ENCODE data around the gene TTLL10.

The TTLL10 gene

DNA sequence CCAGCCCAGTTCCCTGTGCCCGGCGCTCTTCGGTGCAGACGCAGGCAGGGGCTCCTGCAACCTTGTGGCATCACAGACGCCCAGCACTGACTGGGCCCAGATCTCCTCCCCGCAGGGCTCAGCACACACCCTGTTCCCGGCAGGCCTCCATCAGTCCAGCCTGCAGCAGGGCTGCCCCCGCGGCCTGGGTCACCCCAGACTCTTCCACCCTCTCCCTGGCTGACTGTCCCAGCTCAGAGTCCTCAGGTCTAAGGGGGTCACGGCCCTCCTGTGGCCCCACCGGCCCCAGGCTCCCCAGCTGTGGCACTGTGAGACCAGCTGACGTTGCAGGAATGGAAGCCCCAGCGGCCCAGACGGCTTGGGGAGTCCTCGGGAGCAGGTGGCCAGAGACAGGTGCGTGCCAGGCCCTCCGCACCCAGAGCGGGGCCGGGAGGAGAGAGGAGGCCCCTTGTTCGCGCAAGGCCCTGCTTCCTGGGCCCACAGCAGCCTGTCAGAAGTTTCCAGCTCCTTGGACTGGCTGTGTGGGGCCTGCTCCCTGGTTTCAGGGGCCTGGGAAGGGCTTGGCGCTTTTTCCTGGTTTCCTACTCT lies 62.6 kb downstream of the TTLL10 start:
- H3K9ac ChIP-seq (ENCODE audit: insufficient read length, low read depth) = peak overlapping the region; percentile 42
- H3K9me3 ChIP-seq (ENCODE audit: insufficient read depth, low read length) = peaks cover 8% of the 10 kb centered on the region; the same call in 1 of the 2 replicates
- DNase-seq (ENCODE audit: low read depth, low spot score) = no peak
- no peak overlapping the region for H3K4me3 ChIP-seq (ENCODE audit: insufficient read length, low read depth)
- H3K4me1 ChIP-seq (ENCODE audit: insufficient read depth, insufficient read length) = peaks cover 11% of the 10 kb centered on the region
- TF ChIP-seq YY1 (IDR thresholded peaks at IDR 0.05; ENCODE audit: insufficient read depth, insufficient read length) (no peak), ZNF274 (IDR thresholded peaks at IDR 0.05; ENCODE audit: low read depth, low read length) (no peak), SUZ12 (IDR thresholded peaks at IDR 0.05; ENCODE audit: extremely low read depth, insufficient read depth, insufficient read length) (no peak)
- no peaks in the 10 kb centered on the region for H3K27me3 ChIP-seq (ENCODE audit: insufficient read depth, insufficient read length)
- H3K36me3 ChIP-seq (ENCODE audit: insufficient read depth, insufficient read length, low read length) = peaks cover 31% of the 10 kb centered on the region

DNA sequence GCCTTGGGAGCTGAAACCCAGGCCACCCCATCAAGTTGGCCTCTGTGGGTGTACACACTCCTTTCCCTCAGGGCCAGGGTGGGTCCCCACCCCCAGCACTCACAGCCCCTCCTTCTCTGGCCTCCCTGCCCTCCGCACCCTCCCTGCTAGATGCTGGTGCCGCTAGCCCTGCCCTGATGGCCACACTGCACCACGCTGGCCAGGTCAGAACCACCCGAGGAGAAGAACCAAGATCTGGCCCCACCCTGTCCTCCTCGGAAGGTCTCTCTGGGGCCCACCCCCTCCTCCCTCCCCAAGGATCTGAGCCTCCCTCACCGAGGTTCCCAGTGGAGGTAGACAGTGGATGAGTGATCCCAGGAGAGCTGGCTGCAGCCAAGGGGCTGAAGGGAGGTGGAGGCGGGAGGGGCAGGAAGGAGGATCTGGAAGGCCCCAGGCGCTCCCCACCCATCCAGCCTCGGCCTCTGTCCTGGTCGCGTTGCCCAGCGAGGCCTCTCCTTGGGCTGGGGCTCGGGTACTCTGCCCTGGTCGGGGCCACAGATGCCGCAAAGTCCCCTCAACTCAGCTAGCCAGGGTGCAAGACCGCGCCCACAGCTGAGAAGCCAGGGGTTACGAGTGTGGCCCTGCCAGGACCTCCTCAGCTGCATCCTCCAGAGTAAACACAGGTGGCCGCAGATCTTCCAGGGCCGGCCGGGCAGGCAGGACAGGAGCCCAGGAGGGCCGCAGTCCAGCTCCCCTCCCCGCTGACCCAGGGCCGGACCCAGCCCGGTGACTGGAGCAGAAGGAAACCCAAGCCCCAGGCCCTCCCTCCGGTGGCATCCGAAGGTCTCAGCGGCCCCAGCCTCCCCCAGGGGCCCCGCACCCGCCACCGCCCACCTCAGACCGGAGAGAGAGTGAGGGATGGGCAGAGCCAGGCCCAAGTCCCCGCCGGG lies 63.5 kb downstream of the TTLL10 start:
- Histone ChIP-seq H3K36me3 (ENCODE audit: insufficient read depth, insufficient read length, low read length) (peaks cover 31% of the 10 kb centered on the region), H3K4me1 (ENCODE audit: insufficient read depth, insufficient read length) (peaks cover 11% of the 10 kb centered on the region), H3K27me3 (ENCODE audit: insufficient read depth, insufficient read length) (no peaks in the 10 kb centered on the region), H3K9ac (ENCODE audit: insufficient read length, low read depth) (no peak overlapping the region), H3K4me3 (ENCODE audit: insufficient read length, low read depth) (no peak overlapping the region), H3K9me3 (ENCODE audit: insufficient read depth, low read length) (peaks cover 8% of the 10 kb centered on the region; the same call in 1 of the 2 replicates)
- no peak for DNase-seq (ENCODE audit: low read depth, low spot score)
- TF ChIP-seq YY1 (IDR thresholded peaks at IDR 0.05; ENCODE audit: insufficient read depth, insufficient read length) (no peak), ZNF274 (IDR thresholded peaks at IDR 0.05; ENCODE audit: low read depth, low read length) (no peak), SUZ12 (IDR thresholded peaks at IDR 0.05; ENCODE audit: extremely low read depth, insufficient read depth, insufficient read length) (no peak)

DNA sequence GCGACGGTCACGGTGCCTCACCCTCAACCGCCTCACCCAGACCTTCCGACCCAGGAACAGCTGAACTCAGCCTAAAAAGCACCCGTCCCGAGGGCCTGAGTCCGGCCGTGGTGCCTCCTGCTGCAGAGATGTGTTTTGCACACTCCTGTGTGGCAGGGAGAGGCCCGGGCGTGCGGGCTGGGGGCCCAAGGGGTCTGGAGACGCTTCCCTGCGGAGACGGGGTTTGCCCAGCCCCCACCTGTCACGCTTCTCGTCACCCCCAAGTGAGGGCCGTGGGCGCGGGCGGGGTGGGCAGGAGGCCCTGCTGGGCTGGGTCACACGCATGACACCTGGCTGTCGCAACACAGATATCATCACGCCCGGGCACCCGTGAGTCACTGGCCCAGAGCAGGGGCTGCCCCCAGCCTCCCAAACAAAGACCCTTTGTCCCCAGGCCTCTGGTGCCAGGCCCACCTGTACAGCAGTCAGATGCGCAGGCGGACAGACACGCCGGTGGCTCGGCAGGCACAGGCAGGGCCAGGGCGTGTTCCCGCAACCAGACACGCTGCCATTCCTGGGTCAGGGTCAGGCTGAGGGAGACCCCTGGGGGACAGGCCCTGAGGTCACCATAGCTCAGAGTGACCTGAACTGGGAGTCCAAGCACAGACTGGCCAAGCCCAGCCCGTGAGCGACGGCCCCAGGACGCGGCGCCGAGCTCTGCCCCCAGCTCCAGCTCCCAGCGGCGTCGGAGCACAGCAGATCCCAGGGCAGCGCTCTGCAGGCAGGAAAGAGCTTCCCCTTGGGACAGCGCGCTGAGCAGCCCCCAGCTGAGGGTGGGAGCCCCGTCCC lies 64.4 kb downstream of the TTLL10 start:
- H3K4me1 ChIP-seq (ENCODE audit: insufficient read depth, insufficient read length) = peaks cover 11% of the 10 kb centered on the region

DNA sequence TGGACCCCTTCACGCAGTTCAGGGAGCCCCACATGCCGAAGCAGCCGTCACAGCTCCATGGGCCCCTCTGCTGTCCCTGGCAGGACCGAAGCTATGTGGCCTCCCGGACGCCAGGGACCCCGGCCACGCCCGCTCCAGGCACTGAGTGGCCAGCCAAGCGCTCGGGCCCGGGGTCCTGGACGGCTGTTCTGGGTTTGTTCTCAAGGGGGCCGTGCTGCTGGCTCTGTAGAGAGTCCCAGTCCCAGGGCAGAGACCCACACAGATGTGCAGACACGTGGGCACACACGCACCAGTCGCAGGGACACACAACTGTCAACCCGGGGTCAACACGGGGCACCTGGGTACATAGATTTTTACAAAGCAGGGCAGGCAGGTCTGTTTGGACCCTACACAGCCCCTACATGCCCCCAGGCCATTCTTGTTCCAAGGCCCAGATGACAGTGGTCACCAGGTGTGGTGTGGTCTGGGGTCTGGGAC lies 65.1 kb downstream of the TTLL10 start:
- no peak for DNase-seq (ENCODE audit: low read depth, low spot score)
- Histone ChIP-seq H3K4me1 (ENCODE audit: insufficient read depth, insufficient read length) (peaks cover 8% of the 10 kb centered on the region), H3K4me3 (ENCODE audit: insufficient read length, low read depth) (no peak overlapping the region), H3K36me3 (ENCODE audit: insufficient read depth, insufficient read length, low read length) (peaks cover 23% of the 10 kb centered on the region), H3K9me3 (ENCODE audit: insufficient read depth, low read length) (no peaks in the 10 kb centered on the region), H3K9ac (ENCODE audit: insufficient read length, low read depth) (no peak overlapping the region), H3K27me3 (ENCODE audit: insufficient read depth, insufficient read length) (no peaks in the 10 kb centered on the region)
- no peak for TF ChIP-seq SUZ12 (IDR thresholded peaks at IDR 0.05; ENCODE audit: extremely low read depth, insufficient read depth, insufficient read length)
- no peak for TF ChIP-seq YY1 (IDR thresholded peaks at IDR 0.05; ENCODE audit: insufficient read depth, insufficient read length)
- no peak for TF ChIP-seq ZNF274 (IDR thresholded peaks at IDR 0.05; ENCODE audit: low read depth, low read length)

More for the DNA sequence above, 64.4 kb downstream of the TTLL10 start:
- Histone ChIP-seq H3K9me3 (ENCODE audit: insufficient read depth, low read length) (peaks cover 1% of the 10 kb centered on the region; the same call in 1 of the 2 replicates), H3K4me3 (ENCODE audit: insufficient read length, low read depth) (no peak overlapping the region), H3K27me3 (ENCODE audit: insufficient read depth, insufficient read length) (no peaks in the 10 kb centered on the region), H3K9ac (ENCODE audit: insufficient read length, low read depth) (no peak overlapping the region), H3K36me3 (ENCODE audit: insufficient read depth, insufficient read length, low read length) (peaks cover 29% of the 10 kb centered on the region)
- DNase-seq (ENCODE audit: low read depth, low spot score) = no peak
- TF ChIP-seq ZNF274 (IDR thresholded peaks at IDR 0.05; ENCODE audit: low read depth, low read length) (no peak), SUZ12 (IDR thresholded peaks at IDR 0.05; ENCODE audit: extremely low read depth, insufficient read depth, insufficient read length) (no peak), YY1 (IDR thresholded peaks at IDR 0.05; ENCODE audit: insufficient read depth, insufficient read length) (no peak)

DNA sequence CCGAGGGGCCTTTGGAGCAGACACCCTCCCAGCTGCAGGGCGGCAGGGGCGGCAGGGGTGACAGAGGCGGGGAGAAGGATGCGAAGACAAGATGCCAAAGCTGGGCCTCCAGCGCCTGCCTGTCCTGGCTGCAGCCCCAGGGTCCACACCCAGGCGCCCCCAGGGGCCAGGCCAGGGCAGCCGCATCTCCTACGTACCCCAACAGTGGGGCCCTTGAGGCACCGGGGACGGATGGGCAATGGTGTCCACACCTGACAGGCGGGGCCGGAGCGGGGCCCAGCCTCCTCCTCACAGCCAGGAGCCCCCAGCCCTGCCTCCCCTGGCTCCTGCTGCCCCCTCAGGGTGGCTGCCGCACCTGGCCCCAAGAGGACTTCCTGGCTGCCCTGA lies 65.5 kb downstream of the TTLL10 start:
- Histone ChIP-seq H3K9me3 (ENCODE audit: insufficient read depth, low read length) (no peaks in the 10 kb centered on the region), H3K9ac (ENCODE audit: insufficient read length, low read depth) (peak overlapping the region; percentile 3), H3K4me3 (ENCODE audit: insufficient read length, low read depth) (no peak overlapping the region), H3K4me1 (ENCODE audit: insufficient read depth, insufficient read length) (peaks cover 8% of the 10 kb centered on the region), H3K36me3 (ENCODE audit: insufficient read depth, insufficient read length, low read length) (peaks cover 18% of the 10 kb centered on the region), H3K27me3 (ENCODE audit: insufficient read depth, insufficient read length) (no peaks in the 10 kb centered on the region)
- no peak for DNase-seq (ENCODE audit: low read depth, low spot score)
- no peak for TF ChIP-seq ZNF274 (IDR thresholded peaks at IDR 0.05; ENCODE audit: low read depth, low read length)
- TF ChIP-seq SUZ12 (IDR thresholded peaks at IDR 0.05; ENCODE audit: extremely low read depth, insufficient read depth, insufficient read length) = no peak
- no peak for TF ChIP-seq YY1 (IDR thresholded peaks at IDR 0.05; ENCODE audit: insufficient read depth, insufficient read length)

DNA sequence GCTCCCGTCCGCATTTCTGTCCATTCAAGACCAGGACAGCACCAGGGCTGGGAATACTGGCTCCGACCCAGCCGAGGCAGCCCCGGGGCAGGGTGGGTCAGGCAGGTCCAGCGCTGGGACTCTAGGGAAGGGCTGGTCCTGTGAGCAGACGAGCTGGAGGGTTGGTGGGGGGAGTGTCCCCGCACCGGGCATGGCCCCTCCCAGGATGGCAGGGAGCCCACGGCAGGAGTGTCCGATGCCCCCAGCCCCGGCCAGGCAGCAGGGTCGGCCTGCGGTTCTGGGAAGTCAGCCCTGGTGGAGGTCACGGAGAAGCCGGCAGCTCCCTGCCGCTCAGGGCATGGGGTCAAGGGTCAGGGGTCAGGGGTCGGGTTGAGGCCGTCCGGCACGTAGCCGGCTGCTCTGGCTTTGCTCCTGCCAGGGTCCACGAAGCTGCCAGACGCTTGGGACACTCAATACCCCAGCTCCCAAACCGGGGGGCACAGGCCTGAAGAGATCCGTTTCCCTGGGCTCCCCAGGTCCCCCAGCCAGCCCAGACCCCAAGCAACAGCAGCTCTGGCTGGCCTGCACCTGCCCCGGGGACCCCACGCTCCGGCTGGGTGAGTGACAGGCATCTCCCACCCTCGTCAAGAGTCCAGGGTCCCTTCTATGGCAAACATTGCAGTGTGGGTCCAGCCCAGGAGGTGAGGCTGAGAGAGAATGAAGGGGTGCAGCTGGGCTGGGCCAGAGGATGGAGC lies 66.1 kb downstream of the TTLL10 start:
- Histone ChIP-seq H3K9me3 (ENCODE audit: insufficient read depth, low read length) (no peaks in the 10 kb centered on the region), H3K9ac (ENCODE audit: insufficient read length, low read depth) (peak overlapping the region; percentile 3), H3K4me1 (ENCODE audit: insufficient read depth, insufficient read length) (peaks cover 8% of the 10 kb centered on the region), H3K27me3 (ENCODE audit: insufficient read depth, insufficient read length) (no peaks in the 10 kb centered on the region), H3K36me3 (ENCODE audit: insufficient read depth, insufficient read length, low read length) (peaks cover 13% of the 10 kb centered on the region), H3K4me3 (ENCODE audit: insufficient read length, low read depth) (no peak overlapping the region)
- DNase-seq (ENCODE audit: low read depth, low spot score) = no peak
- TF ChIP-seq ZNF274 (IDR thresholded peaks at IDR 0.05; ENCODE audit: low read depth, low read length) (no peak), SUZ12 (IDR thresholded peaks at IDR 0.05; ENCODE audit: extremely low read depth, insufficient read depth, insufficient read length) (no peak), YY1 (IDR thresholded peaks at IDR 0.05; ENCODE audit: insufficient read depth, insufficient read length) (no peak)

All from NT2/D1 (cell line).